Measurements from ENCODE around the gene BEX4.

- TF ChIP-seq GATA2 (IDR thresholded peaks at IDR 0.05; ENCODE audit: low read depth, low read length) (no peak), GATA3 (IDR thresholded peaks at IDR 0.05; ENCODE audit: low read depth, low read length) (no peak)
Observed at GRCh38 chrX:103256651-103257050, 41.7 kb downstream of the BEX4 start.

Measured in SH-SY5Y (cell line).